HuH-7 (cell line): Measurements from ENCODE around the gene GNA14.
"Not testable (repeated sequence)": the region's sequence is repeated elsewhere in the genome, so short reads cannot be mapped to it uniquely, and the experiment has no call there.

Source experiments
- DNase-seq: peaks from one replicate; pipeline ENCODE4 v3.0.0; 2011; ENCODE audit warnings: low spot score

GNA14 gene

GRCh38 chr9:77402286-77402685 lies 245.8 kb downstream of the GNA14 start:
- DNase-seq = no peak

- no peak for DNase-seq
Measured at GRCh38 chr9:77399964-77400363, 248.2 kb downstream of the GNA14 start.

GRCh38 chr9:77398581-77398980 lies 249.5 kb downstream of the GNA14 start:
- not testable (repeated sequence) for DNase-seq

GRCh38 chr9:77392328-77392727 lies 255.8 kb downstream of the GNA14 start:
- DNase-seq = peak; percentile 18

GRCh38 chr9:77391834-77392233 lies 256.3 kb downstream of the GNA14 start:
- DNase-seq = no peak

GRCh38 chr9:77386187-77386586 lies 261.9 kb downstream of the GNA14 start:
- DNase-seq = no peak

GRCh38 chr9:77384406-77384805 lies 263.7 kb downstream of the GNA14 start:
- DNase-seq = no peak

GRCh38 chr9:77375956-77376532 lies 272.1 kb downstream of the GNA14 start:
- no peak for DNase-seq

GRCh38 chr9:77374266-77374665 lies 273.9 kb downstream of the GNA14 start:
- DNase-seq = no peak
